Amniotic stem cell (primary cell): Measurements from ENCODE around the gene ZMYM3.

ENCODE experiments used
- DNase-seq: peaks from one replicate; lab custom pipeline; 2025; lab: John Stamatoyannopoulos, UW

The ZMYM3 gene

DNA sequence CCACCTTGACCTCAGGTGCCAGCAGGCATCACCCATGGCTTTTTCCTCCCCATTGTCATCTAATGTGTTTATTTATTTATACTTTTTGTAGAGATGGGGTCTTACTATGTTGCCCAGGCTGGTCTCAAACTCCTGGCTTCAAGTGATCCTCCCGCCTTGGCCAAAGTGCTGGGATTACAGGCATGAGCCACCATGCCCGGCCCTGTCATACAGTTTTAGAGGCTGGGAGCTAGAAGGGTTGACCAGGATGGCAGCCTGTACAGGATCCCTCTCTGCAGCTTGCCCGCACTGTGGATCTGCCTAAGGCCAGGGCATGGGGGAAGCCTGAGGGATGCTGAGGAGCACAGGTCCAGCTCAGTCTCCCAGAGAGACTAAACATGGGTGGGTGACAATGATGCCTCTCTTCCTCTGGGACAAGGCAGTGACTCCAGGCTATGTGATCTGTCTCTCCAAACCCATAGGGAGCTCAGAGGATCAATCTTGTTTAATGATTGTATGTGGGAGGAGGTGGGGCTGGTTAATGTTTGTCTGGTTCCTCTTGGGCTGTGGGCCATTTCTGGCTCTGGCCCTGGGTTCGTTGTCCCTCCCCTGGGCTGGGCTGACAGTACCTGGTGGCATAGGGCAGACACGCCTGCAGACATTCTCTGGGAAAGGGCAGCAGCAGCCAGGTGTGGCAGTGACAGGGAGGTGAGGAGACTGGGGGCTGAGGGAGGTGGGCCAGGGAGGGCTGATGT is 39.2 kb downstream of the ZMYM3 start:
- no peak for DNase-seq

DNA sequence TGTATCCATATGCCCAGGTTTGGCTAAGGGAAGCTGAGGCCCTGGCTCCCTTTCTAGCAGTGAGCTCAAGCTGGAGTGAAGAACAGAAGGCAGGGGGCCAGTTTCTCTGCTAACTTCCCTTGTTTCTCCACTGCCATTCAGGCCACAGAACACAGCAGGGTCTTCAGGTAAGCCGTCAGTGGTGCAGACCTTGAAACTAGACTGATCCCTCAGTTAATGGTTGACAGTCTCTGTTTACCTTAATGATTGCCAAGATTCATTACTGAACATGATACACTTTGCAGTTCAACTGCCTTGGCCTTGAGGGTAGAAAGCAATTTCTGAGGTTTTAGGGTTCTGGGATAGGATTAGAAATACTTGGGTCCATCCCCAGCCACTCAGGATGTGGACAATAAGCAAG is 39.8 kb downstream of the ZMYM3 start:
- no peak for DNase-seq

DNA sequence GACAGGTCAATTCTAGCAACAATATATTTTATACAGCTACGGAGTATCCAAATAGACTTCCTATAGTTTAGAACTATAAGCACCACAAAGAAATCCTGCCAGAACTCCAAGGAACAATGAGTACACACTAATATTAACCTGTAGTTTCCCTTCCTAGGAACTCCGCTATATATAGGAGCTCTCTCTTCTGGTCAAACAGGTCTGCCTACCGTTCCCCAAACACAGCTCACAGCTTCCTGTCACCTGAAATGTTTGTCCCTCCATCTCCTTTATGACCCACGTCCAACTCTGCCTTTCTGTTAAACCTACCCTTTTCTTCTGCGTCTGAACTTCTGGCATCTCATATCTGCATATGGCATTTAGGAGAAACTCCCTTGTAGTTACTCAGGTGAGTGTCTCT is 41.4 kb downstream of the ZMYM3 start:
- DNase-seq = no peak

DNA sequence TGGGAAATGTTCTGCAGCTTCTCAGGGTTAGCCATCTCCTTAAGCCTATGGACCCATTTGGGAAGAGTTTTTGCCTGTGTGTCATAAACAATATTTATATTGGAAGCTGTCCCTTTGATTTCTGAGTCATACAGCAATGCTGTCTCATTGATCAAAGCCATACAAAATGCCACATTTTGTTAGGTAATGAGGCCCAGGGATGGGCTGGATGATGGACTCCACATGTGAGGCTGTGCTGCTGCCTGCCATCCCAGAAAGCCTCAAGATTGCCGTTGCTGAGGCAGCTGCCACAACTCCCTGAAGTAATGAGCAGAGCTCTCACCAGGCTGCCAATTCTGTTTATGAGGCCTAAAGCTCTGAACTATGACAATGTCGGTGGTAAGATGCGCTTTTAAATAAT is 43.1 kb downstream of the ZMYM3 start:
- DNase-seq = no peak

DNA sequence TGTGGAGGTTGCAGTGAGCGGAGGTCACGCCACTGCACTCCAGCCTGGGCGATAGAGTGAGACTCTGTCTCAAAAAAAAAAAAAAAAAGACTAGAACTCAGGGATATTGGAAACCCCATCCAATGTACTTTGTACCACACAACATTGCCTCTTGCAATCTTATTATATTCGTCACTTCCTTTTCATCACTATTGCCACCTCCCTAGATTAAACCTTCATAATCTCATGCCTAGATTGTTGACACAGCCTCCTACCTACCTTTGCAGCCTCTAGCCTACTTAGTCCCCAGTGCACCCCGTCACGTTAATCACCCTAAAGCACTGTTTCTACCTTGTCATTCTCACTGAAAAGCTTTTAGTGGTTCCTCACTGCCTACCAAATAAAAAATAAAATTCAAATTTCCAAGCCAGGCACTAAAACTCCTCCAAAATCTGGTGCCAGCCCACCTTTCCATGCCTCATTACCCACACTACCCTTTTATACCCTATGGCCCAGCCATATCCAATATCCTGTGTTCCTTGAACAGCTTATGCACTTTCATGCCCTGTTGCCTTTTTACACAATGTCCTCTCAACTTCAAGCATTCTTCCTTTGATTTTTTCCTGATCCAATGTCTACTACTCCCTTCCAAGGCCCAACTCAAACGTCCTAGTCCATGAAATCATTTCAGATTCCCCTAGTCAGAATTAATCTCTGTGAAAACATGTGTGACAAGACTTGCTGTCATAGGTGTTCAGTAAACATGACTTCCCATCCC is 54.5 kb downstream of the ZMYM3 start:
- no peak for DNase-seq

DNA sequence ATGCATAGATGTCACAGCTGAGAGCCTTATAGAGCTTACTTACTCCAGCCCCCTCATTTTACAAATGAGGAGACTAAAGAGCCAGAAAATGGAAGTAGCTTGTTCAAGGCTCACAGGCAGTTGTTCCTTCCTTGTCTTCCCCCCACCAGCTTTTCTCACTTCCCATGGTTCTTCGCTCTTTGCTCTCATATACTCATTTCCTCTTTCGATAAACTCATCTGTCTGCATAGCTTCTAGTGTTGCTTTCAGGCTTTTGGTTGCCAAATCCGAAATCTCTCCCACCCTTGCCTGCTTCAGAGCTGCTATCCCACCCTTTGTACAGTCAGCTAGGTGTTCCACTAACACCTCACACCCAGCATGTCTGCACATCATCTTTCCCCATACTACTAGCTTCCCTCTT is 55.9 kb downstream of the ZMYM3 start:
- no peak for DNase-seq

DNA sequence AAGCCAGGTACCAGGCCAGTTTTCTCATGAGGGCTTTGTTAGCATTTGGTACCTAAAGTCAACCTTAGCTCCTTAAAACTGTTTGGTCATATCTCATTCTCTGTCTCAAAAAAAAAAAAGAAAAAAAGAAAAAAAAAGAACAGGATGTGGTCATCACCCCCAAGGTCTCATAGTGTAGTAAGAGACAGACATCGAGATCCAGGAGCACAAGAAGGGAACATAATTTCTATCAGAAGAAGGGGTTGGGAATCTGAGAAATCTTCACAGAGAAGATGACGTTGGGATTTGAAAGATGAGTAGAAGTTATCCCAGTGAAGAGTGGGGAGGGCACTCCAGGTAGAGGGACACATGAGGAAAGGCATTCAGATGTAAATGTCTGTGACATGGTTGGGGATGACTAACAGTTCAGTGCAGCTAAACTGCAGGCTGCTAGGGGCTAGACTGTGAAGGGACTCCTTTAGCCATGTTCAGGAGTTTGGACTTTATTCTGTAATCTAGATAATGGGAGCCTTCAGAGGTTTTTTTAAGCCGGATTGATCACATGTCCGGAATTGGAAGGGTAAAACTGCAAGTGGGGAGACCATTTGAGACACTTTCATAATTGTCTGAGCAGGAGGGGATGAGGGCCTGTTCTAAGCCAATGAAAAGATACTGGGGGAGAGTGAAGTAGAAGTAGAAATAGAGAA is 57.8 kb downstream of the ZMYM3 start:
- DNase-seq = no peak

DNA sequence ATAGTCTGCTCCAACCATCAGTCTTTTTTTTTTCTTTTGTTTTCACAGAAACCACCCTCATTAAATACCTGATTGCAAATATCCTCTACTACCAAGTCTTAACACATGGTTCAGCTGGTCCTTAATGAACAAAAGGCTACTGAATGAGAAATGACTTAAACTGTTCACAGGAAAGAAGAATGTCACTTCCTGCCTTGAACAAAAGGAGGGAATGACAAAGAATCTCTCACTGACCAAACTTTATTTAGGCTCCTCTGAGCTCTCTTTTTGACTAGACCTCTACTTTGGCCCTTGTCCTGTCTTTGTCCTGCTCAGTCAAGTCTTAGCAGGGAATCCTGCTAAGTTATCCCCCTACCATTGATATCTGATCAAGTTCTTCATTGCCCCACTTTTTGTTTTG is 62.7 kb downstream of the ZMYM3 start:
- no peak for DNase-seq
